ENCODE results near the gene IFNG-AS1.

Gene IFNG-AS1

DNA sequence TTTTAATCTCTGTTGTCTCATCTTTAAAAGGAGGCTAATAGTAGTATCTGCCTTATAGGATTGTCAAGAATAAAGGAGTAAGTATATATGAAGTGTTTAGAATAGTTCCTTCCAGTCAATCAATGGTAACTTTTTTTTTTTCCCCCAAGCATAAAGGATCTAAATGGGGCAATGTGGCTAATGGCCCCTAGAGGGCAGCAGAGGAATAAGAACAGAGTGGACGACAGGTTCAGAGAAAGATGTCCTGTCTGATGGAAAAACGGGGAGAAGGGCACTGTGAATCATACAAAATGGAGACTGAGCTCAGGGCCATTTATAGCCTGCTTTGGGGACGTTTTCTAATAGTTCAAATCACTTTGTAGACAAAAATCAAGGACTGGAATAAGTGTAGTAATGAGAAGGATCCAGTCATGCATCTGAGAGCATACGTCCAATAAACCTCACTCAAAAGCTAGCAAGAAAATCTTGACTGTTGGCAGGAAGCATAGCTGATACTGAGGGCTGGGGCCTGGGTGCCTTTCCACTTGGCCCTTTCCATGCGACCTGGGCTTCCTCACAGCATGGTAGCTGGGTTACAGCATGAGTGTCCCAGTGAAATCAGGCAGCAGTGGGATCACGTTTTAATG lies 51.3 kb downstream of the IFNG-AS1 start:
- peak; percentile 55 for DNase-seq

DNA sequence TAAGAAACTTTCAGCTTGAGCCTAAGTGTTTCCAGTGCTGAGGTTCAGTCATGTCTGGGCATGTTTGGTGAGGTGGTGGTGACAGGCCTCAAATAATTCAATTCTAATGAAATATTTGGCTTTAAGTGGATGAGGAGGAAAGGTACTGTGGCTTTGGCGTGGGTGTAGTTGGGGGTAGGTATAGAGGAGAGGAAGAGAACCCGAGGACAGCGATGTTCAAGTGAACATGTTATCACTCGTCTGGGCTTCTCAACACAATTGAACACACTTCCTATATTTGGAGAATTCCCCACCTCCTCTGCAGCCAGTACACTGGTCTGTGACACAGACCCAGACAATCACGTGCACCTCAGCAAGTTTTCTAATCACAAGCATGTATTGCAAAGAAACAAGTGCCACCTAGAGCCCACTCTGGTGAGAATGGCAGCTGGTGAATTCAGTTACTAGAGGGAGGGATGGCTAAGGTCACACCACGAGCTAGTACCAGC lies 53.0 kb downstream of the IFNG-AS1 start:
- peak; percentile 76 for DNase-seq

DNA sequence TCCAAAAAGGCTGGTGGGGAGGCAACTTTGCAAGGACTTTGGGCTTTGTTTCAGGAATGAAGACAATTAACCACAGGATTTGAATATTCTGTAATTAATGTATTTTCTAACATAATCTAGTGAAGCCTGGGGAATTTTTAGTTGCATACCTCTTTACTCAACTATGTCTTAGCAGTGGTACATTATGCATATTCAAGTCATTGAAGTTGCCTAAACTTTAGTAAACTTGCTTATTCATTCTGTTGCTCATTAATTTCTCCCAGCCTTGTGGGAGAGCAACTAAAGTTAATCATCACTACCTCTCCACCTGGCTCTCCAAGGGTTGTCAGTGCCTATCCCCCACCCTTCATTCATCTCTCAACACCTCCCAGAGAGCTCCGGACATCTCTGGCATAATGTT lies 54.2 kb downstream of the IFNG-AS1 start:
- DNase-seq = no peak

DNA sequence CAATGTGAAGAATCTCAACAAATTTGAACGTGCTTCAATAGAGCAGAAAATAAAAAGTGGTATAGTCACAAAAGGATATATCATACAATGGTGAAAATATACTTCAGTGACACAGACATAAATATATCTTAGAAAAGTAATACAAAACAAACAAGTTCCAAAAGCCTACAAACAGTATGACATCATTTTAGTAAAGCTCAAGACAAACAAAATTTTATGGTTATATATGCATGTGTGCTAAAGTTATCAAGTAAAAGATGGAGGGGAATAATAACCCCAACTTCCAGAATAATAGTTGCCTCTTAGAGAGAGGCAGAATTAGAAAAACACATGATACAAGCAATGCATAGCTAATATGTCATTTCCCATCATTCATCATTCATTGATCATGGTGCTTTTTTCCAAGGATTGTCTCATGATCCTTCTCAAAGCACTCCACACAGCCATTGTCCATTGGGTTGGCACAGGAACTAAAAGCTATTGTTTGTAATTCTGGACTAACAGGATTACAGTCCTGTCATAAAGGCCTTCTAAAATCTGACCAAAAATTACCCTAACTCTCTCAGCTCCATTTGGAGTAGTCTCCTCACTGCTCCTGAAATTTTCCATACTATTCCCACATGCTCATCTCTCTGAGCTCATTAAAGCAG lies 59.5 kb downstream of the IFNG-AS1 start:
- DNase-seq = no peak

DNA sequence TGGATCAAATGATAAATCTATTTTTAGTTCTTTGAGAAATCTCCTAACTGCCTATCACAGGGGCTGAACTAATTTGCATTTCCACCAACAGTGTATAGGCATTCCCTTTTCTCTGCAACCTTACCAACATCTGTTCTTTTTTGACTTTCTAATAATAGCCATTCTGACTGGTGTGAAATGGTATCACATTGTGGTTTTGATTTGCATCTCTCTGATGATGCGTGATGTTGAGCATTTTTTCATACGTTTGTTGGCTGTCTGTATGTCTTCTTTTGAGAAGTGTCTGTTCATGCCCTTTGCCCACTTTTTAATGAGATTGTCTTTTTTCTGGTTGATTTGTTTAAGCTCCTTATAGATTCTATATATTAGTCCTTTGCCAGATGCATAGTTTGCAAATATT lies 67.1 kb downstream of the IFNG-AS1 start:
- no peak for DNase-seq

DNA sequence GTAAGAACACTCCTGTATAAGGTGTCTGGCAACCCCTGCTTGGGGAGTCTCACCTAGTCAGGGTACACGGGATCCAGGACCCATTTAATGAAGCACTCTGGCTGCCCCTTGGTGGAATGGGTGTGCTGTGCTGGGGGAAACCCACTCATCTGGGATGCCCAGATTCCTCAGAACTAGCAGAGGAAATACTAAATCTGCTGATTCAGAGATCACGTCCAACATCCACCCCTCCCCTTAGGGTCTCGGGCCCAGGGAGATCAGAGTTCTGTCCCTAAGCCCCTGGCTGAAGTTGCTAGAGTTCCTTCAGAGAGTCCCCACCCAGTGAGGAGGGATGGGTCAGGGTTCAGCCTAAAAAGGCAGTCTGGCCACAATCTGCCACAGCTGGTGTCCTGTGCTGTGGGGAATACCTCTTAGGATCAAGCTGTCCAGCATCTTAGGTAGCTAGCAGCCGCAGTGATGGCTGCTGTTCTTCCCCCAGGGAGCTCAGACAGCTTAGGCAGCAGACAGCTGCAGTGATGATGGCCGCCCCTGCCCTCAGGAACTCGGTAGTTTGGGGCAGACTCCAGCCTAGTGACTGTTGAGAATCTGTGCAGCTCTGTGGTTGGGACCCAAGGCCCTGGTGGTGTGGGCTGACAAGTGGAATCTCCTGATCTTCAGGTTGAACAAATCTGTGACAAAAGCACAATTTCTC lies 74.8 kb downstream of the IFNG-AS1 start:
- no peak for DNase-seq

DNA sequence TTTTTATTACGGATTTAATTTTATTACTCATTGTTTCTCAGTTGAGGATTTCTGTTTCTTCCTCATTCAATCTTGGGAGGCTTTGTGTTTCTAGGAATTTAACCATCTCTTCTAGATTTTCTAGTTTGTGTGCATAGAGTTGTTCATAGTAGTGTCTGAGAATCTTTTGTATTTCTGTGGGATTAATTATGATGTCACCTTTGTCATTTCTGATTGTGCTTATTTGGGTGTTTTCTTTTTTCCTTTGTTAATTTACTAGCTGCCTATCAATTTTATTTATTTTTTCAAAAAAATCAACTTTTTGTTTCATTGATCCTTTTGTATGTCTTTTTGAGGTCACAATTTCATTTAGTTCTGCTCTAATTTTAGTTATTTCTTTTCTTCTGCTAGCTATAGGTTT lies 75.9 kb downstream of the IFNG-AS1 start:
- DNase-seq = no peak

DNA sequence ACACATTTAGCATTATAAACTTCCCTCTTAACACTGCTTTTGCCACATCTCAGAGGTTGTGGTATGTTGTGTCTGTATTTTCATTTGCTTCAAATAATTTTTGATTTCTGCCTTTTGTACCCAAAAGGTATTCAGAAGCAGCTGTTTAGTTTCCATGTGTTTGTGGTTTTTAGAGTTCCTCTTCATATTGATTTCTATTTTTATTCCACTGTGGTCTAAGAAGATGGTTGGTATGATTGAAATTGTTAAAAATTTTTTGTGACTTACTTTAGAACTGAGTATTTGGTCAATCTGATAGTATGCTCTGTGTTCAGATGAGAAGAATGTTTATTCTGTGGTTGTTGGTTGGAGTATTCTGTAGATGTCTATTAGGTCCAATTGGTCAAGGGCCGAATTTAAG lies 76.4 kb downstream of the IFNG-AS1 start:
- no peak for DNase-seq

DNA sequence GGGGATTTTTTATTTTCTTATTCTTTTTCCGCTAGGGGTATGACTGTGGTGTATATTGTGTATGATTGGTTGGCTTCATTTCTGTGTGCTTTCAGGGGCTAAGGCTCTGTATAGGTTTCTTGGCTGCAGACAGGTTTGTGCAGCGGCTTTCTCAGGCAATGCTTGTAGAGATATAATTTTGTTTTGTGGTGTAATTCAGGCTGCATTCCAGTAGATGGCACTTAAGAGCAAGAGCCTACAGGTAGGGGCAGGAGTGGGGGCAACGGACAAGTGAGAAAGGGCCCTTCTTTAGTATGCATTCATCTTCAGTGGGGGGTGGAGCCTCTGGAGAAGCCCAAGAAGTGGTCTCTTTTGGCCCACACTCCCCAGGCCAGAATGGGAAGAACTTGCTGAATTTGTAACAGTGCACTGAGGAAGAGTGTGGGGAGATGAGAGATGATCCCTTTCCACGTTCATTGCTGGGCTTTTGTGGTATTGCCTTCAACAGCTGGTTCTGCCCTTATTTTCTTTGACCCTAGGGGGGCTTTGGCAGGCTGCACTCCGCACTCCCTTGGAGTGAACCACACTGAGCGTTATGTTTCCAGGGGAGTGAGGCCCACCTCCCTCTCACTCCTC lies 78.6 kb downstream of the IFNG-AS1 start:
- no peak for DNase-seq

DNA sequence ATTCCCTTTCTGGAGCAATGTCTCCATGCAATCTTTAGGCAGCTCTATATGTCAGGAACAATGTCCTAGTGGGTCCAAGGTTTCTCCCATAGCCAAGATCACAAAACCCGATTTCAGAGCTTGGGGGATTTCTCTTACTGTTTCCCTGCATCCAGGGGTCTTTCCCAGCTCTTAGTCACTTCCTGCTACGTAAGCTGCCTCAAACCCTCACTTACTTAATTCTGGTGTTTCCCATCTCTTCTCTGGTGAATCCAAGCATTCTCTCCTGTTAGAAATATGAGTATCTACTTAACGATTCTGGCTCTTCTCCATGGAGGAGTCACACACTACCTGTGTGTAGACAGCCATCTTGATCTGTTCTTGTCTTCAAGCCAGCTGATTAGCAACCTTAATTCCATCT lies 80.0 kb downstream of the IFNG-AS1 start:
- no peak for DNase-seq
